DMS153 (cell line): ENCODE data around the gene RADIL.

Experiments used
- DNase-seq: peaks from one replicate; lab custom pipeline; 2025; lab: John Stamatoyannopoulos, UW

RADIL gene

DNA sequence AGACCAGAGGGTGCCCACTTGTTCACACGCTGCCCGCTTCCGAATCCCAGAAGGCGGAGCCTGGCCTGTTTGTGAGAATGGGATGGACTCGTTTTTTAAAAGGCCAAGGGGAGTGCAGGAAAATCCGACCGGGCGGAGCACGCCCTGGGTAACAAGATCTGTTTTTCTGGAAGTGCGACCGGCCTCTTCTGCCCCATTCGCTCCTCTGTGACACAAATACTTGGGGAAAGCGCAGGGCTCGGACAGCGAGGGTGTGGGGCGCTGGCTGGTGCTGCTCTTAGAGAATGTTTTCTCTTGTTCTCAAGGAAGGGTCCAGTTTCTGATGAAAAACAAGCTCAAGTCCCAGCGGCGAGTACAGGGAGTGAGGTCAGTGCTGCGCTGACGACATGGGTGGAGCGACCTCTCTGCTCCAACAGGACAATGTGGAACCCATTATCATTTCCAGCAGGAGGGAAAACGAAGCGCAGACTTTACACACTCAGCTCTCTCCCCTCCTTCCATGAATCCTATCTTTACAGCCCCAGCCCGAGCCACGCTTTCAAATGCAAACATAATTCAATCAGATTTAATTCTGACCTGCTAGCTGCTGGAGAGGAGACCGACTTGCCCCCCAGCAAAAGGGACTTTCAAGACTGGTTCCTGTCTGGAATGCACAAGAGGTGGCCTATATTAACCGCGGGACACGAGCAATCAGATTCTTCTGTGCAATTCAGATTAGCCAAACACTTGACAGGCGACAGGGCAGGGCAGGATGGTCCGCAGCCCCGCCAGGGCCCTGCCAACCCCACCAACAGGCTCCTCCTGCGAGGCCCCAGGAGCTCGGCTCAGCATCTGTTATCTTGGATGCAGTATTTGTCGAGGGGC, 1.1 kb downstream of the RADIL start:
- DNase-seq, result peak; percentile 53

- no peak for DNase-seq
Observed at GRCh38 chr7:4880218-4880617, 3.3 kb downstream of the RADIL start.

- no peak for DNase-seq
Observed at GRCh38 chr7:4879396-4880081, 4.0 kb downstream of the RADIL start.

DNA sequence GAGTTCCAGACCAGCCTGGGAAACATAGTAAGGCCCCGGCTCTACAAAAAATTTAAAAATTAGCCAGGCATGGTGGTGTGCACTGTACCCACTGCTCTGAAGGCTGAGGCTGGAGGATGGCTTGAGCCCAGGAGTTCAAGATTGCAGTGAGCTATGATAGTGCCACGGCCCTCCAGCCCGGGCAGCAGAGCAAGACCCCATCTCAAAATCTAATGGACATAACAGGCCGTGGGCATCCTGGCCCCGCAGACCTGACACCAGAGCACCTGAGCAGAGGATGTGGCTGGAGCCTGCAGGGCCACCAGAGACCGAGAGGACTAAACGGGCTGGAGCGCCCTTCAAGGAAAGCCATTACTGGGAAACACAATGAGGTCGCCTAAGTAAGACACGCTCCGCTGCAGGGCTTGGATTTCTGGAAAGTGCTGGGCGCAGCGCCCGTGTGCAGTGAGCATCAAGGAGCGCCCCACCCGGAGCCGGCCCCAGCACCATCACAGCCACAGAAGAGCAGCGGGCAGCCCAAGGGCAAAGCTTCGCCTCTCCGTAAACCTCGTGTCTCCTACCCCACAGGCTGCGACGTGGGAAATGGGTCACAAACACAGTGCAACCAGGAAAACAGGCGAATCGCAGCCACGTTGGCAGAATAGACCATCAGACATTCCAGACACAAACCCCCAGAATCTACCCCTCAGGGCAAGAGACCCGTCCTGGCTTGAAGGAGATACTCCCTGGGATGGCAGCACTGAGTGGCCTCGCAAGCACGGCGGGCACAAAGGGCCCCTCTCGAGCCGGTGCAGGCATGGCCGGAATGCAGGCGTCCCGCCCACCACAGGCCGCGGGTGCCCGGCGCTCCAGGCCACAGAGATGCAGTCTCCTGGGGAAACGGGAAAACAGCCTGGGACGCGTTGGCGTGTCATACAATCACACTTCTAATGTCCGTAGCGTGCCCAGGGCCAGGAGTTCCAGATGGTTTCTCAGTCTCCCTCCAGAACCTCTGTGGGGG, 4.9 kb downstream of the RADIL start:
- DNase-seq, result no peak

GRCh38 chr7:4876586-4876985, 6.9 kb downstream of the RADIL start:
- no peak for DNase-seq

- no peak for DNase-seq
Observed at GRCh38 chr7:4875391-4875790, 8.1 kb downstream of the RADIL start.

GRCh38 chr7:4873071-4873944, 10.2 kb downstream of the RADIL start:
- no peak for DNase-seq

GRCh38 chr7:4871930-4872675, 11.4 kb downstream of the RADIL start:
- no peak for DNase-seq

GRCh38 chr7:4871056-4871680, 12.3 kb downstream of the RADIL start:
- DNase-seq, result no peak

- DNase-seq, result no peak
Observed at GRCh38 chr7:4868493-4868892, 15.0 kb downstream of the RADIL start.

GRCh38 chr7:4866528-4867496, 16.7 kb downstream of the RADIL start:
- no peak for DNase-seq

DNA sequence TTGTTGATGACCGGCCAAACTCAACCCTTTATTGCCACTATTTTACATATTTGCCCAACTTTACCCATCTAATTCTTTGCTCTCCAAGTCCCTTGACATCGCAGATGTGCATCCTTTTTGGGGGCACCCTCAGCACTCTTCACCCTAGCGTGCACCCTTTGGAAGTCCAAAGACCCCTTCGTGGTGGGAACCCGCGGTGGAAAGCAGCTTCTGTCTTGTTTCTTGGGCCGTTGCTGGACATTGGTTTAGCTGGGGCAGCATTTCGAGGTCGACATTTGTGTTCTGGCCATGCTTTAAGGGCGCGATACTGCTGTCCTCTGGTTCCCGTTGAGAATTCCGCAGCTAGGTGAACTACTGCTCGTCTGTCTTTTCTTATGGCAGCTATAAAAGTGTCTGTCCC, 21.4 kb downstream of the RADIL start:
- DNase-seq, result no peak

DNA sequence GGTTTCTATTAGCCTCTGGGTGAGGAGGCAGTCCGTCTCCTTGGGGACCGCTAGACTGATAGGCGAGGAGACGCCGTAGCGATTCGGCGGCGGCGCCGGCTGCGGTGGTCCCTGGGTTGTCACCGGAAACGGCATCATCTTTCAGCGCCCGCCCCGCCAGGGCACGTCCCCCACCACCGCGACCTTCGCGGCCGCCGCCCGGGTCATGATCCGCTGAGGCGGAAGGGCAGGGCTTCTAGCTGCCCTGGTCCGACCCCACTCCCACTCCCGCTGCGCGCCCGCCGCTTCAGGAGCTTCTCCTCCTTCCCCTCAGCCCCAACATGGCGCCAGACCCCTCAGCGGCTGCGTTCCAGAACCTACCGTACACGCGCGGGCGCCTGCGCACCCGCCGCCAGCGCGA, 21.8 kb downstream of the RADIL start, which contains the start of gene PAPOLB:
TSS of gene PAPOLB (minus strand) at position 358 of the 400 bp plus-strand sequence. CDS start at position 138, 220 bp downstream.
- no peak for DNase-seq

GRCh38 chr7:4861227-4861626, 22.3 kb downstream of the RADIL start:
- no peak for DNase-seq

DNA sequence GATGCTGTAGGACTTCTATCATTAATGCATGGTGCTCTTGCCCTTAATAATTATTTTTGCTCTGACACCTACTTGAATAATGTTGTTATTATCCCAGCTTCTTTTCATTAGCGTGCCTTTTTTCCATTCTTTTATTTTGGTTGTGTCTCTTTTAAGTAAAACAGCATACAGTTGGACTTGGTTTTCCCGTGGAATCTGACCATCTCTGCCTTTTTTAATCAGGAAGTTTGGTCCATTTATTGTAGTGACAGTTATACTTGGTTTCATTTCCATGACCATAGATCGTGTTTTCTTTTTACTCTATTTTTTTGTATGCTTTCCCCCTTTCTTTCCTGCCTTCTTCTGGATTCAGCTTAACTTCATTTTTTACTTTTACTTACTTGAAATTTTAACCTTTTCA, 26.3 kb downstream of the RADIL start:
- DNase-seq, result no peak

- peak; percentile 12 for DNase-seq
Observed at GRCh38 chr7:4856336-4857057, 27.0 kb downstream of the RADIL start.

DNA sequence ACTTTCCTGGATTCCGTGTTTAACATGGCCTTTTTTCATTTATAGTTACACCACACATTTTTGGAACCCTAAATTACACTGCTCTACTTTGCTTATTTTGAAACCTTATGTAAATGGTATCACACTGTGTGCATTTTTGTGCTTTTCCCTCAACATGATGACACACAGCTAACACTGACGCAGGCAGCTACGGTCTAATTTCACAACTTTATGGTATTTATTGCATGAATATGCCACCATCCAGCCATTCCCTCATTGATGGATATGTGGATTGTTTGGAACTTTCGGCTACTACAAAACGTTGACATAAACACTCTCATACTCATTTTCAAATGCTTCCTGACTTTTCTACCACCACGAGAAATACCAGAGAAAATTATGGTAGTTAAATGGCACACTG, 28.6 kb downstream of the RADIL start:
- DNase-seq, result no peak
